Right cardiac atrium (tissue), 5 donors: Measurements from ENCODE around the gene DMRTC2. TPM values are rescaled to one million over a fixed set of nuclear protein-coding genes. Genes with fewer than 3 reads are reported as not detected.
"Not testable (repeated sequence)": the region's sequence is repeated elsewhere in the genome, so short reads cannot be mapped to it uniquely, and the experiment has no call there.

ENCODE experiments used
- ATAC-seq, 2 donors: fragments of 200-7000 bp; cut with Tn5 transposase; one replicate each; pipeline versions ENCODE4 v1.8.0 to v1.9.1; 2020; ENCODE audit warnings: moderate library complexity in 2 of 2, mild to moderate bottlenecking in 1 of 2
- DNase-seq, 3 donors: peaks; one replicate each; pipeline ENCODE4 v3.0.0-alpha.2; 2020
- H3K27ac ChIP-seq: one replicate; pipeline ENCODE4 v1.5.1; 2013; ENCODE audit warnings: mild to moderate bottlenecking, low read length, control low read depth, moderate library complexity
- H3K27me3 ChIP-seq: one replicate; pipeline ENCODE4 v1.6.1; 2013; ENCODE audit not compliant: control insufficient read depth, insufficient read depth
- H3K4me1 ChIP-seq: one replicate; pipeline ENCODE4 v1.6.1; 2013; ENCODE audit warnings: low read length; ENCODE audit not compliant: control insufficient read depth, insufficient read depth
- H3K4me3 ChIP-seq: one replicate; pipeline ENCODE4 v1.5.1; 2013; ENCODE audit warnings: low read length, control low read depth
- H3K9me3 ChIP-seq: one replicate; pipeline ENCODE4 v1.6.1; 2013; ENCODE audit warnings: low read length; ENCODE audit not compliant: control insufficient read depth
- WGBS: extraction: QIAGEN DNeasy Blood & Tissue Kit; methylation state at CpG from one replicate; pipeline ENCODE4 v1.1.7; 2013; 5-methylcytosine and 5-hydroxymethylcytosine counted together
- intact Hi-C, 4 donors: fragments of 100-400 bp; cut with DNase I; formaldehyde crosslinking; loops; one replicate each; pipeline versions ENCODE4 v1.11.0 to v1.14.0; 2022 to 2023
- polyA plus RNA-seq: library from polyadenylated mRNA; stranded (reverse); fragments of 200-250 nt; gene quantifications from one replicate; pipeline ENCODE4 v1.2.3, GENCODE V29; 2013
- total RNA-seq, 4 donors: library from RNA; stranded (reverse); fragmentation: NEBNext Ultra II Directional; extraction: Animal tissue kit (Norgen Biotek cat#: 25700); gene quantifications; one replicate each; pipeline ENCODE4 v1.2.1, GENCODE V29; 2021
- donor health status: healthy with polysubstance abuse.
- donor health status: DM: no; HTN: yes; CAD: no.
- donor health status: DM: no; HTN: no; CAD: no.
- donor health status: DM: no; HTN: yes; CAD: no; lungs with severe emphysema.
- donor health status: DM: yes; HTN: yes; CAD: no.

The DMRTC2 gene
- total and polyA plus RNA-seq, 5 donors: not detected

DNA sequence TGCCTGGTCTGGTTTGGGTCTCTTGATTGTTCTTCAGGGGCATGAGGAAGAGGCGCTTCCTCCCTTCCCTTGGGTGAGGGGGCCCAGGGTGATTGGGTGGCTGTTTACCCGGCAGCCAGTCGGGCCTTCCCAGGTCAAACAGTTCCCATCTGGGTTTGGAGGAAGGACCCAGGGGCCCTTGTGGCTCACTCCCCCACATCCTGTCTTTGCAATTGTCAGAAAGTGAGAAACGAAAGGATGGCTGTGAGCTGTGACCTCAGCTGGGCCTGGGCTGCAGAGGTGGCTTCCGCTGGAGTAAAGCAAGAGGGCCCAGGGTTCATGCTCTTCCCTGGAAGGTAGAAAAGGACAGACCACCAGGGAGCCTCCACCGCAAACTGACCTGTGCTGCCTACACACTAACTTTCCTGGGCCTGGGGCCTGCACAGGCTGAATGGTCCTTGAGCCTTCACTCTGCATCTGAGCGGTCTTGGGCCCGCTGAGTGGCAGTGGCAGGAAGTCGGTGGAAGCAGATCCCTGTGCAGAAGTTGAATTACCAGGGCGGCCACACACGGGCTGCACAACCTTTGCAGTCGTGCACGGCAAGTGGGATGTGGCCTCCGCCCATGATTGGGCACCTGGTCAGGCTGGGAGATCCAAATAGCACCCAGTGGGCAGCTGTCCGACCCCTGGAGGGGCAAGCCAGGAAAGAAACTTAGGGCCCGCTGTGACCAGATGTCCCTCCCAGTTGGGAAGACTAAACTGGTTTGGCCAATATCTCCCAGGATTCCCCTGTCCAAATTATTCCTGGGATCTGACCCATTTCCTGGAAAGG lies 26.9 kb downstream of the DMRTC2 start:
- Histone ChIP-seq H3K4me3 (no peak overlapping the region), H3K27ac (no peak overlapping the region), H3K27me3 (no peaks in the 10 kb centered on the region), H3K9me3 (no peaks in the 10 kb centered on the region), H3K4me1 (peaks cover 3% of the 10 kb centered on the region)
- intact Hi-C loops: loop anchor here in 3 of 4 donors (5.0 kb wide), 2 partner anchors 66 to 81 kb away; no protein-coding TSS in a partner anchor
- DNase-seq (peak in 1 of 3 donors; percentile 60), ATAC-seq (peak; percentile 7 to 17)
- WGBS: 54% methylated on average over 16 of the region's 16 CpGs

GRCh38 chr19:41872384-41872774 lies 27.5 kb downstream of the DMRTC2 start:
- Histone ChIP-seq H3K9me3 (no peaks in the 10 kb centered on the region), H3K4me3 (no peak overlapping the region), H3K27me3 (no peaks in the 10 kb centered on the region), H3K4me1 (peaks cover 3% of the 10 kb centered on the region), H3K27ac (no peak overlapping the region)
- DNase-seq (peak in 1 of 3 donors; percentile 13), ATAC-seq (no peak)
- intact Hi-C loops: loop anchor here in 3 of 4 donors (5.0 kb wide), 2 partner anchors 65 to 80 kb away; no protein-coding TSS in a partner anchor
- 86% methylated on average over 12 of the region's 12 CpGs for WGBS

DNA sequence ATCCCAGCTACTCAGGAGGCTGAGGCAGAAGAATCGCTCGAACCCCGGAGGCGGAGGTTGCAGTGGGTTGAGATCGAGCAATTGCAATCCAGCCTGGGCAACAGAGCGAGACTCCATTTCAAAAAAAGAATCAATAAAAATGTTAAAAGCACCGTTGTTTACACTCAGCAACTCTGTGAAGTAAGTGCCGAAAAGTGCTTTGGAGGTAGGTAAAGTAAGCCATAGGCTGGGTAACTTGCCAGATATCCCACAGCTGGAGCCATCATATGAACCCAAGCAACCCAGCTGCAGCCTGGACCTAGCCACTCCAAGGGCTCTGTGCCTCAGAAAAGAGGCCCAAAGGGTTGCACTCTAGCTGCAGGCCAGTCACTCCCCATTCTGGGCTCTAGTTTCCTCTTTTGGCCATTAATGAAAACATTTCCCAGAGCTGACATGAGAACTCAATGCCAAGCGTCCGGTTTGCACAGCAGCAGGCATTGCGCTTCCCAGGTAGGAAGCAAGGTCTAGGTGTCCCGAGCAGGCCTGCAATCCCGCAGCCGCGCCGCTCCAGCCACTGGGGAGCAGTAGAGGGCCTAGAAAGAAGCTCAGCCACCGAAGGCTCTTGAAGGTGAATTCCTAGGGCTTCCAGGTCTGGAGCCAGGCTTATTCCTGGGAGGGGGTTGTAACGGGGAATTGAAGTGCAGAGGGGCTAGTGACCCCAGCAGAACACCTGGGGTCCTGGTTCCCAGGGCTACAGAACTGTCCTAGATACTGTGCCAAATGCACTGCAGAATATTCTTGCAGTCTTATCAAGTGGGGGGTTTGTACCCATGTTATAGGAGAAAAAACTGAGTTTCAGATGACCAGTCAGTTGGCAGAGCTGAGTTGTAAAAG lies 28.2 kb downstream of the DMRTC2 start:
- Histone ChIP-seq H3K9me3 (no peaks in the 10 kb centered on the region), H3K4me1 (peaks cover 3% of the 10 kb centered on the region), H3K27ac (no peak overlapping the region), H3K4me3 (no peak overlapping the region), H3K27me3 (no peaks in the 10 kb centered on the region)
- ATAC-seq (peak; percentile 42 to 53), DNase-seq (peak; percentile 52 to 82 (median 82))
- intact Hi-C loops: loop anchor here in 3 of 4 donors (5.0 kb wide), 2 partner anchors 64 to 79 kb away; no protein-coding TSS in a partner anchor
- WGBS: 50% methylated on average over 18 of the region's 18 CpGs

GRCh38 chr19:41875973-41876372 lies 31.1 kb downstream of the DMRTC2 start:
- not testable (repeated sequence) for ATAC-seq, H3K9me3 ChIP-seq, H3K27me3 ChIP-seq, H3K4me3 ChIP-seq, H3K27ac ChIP-seq, H3K4me1 ChIP-seq, DNase-seq
- intact Hi-C loops: loop anchor here in 1 of 4 donors (5.0 kb wide), 1 partner anchor 71 kb away; no protein-coding TSS in a partner anchor
- WGBS: 82% methylated on average over 3 of the region's 3 CpGs

GRCh38 chr19:41876847-41877832 lies 32.3 kb downstream of the DMRTC2 start, which contains the start of gene CD79A:
Gene CD79A (plus strand): TSS chr19:41877279. CDS start chr19:41877305, 26 bp downstream.
- Histone ChIP-seq H3K4me3 (no peak within 1 kb of the TSS), H3K27me3 (no peaks in the 10 kb centered on the region), H3K9me3 (no peaks in the 10 kb centered on the region), H3K27ac (no peak within 1 kb of the TSS), H3K4me1 (no peaks in the 10 kb centered on the region)
- DNase-seq (peak in 1 of 3 donors; percentile 46), ATAC-seq (no peak)
- WGBS: 58% methylated on average over 9 of the region's 9 CpGs
- intact Hi-C loops: loop anchor here in 1 of 4 donors (5.0 kb wide), 1 partner anchor 70 kb away; no protein-coding TSS in a partner anchor

- no peak overlapping the region for H3K27ac ChIP-seq
Observed at GRCh38 chr19:41877916-41878905, 33.4 kb downstream of the DMRTC2 start.

GRCh38 chr19:41879080-41879479 lies 34.2 kb downstream of the DMRTC2 start:
- 88% methylated on average over 21 of the region's 21 CpGs for WGBS
- DNase-seq (peak in 1 of 3 donors; percentile 27), ATAC-seq (no peak)
- intact Hi-C loops: loop anchor here in 1 of 4 donors (5.0 kb wide), 1 partner anchor 68 kb away; no protein-coding TSS in a partner anchor
- Histone ChIP-seq H3K9me3 (no peaks in the 10 kb centered on the region), H3K4me1 (no peaks in the 10 kb centered on the region), H3K4me3 (no peak overlapping the region), H3K27ac (no peak overlapping the region), H3K27me3 (no peaks in the 10 kb centered on the region)

More at GRCh38 chr19:41877916-41878905, 33.4 kb downstream of the DMRTC2 start:
- no peaks in the 10 kb centered on the region for H3K9me3 ChIP-seq
- WGBS: 71% methylated on average over 17 of the region's 17 CpGs
- DNase-seq (peak in 1 of 3 donors; percentile 18), ATAC-seq (no peak)
- intact Hi-C loops: loop anchor here in 1 of 4 donors (5.0 kb wide), 1 partner anchor 69 kb away; no protein-coding TSS in a partner anchor
- H3K27me3 ChIP-seq: no peaks in the 10 kb centered on the region
- no peaks in the 10 kb centered on the region for H3K4me1 ChIP-seq
- H3K4me3 ChIP-seq: no peak overlapping the region

GRCh38 chr19:41879670-41880328 lies 35.0 kb downstream of the DMRTC2 start:
- ATAC-seq: no peak
- peak in 1 of 3 donors; percentile 3 for DNase-seq
- intact Hi-C loops: loop anchor here in 2 of 4 donors (5.0 to 10.0 kb wide), 2 partner anchors 55 to 68 kb away; no protein-coding TSS in a partner anchor
- Histone ChIP-seq H3K27me3 (no peaks in the 10 kb centered on the region), H3K4me1 (no peaks in the 10 kb centered on the region), H3K9me3 (no peaks in the 10 kb centered on the region), H3K27ac (no peak overlapping the region), H3K4me3 (no peak overlapping the region)
- WGBS: 78% methylated on average over 7 of the region's 7 CpGs
